Activated CD8-positive, alpha-beta memory T cell treated with anti-CD3 and anti-CD28 coated beads, Interleukin-2, amount 50 U/mL, for 24 hours (primary cell): ENCODE data around the gene AP2A2.

Source experiments
- DNase-seq: peaks from one replicate; pipeline ENCODE4 v3.0.0-alpha.2; 2020; ENCODE audit errors: extremely low read depth

AP2A2 gene

GRCh38 chr11:1029654-1030053 lies 104.0 kb downstream of the AP2A2 start:
- no peak for DNase-seq

GRCh38 chr11:1030086-1030485 lies 104.4 kb downstream of the AP2A2 start:
- no peak for DNase-seq

GRCh38 chr11:1030556-1030955 lies 104.9 kb downstream of the AP2A2 start:
- DNase-seq, result no peak

- DNase-seq, result no peak
These were observed 105.6 kb downstream of the AP2A2 start for GRCh38 chr11:1031121-1031899.

GRCh38 chr11:1032310-1032891 lies 106.7 kb downstream of the AP2A2 start:
- no peak for DNase-seq

- no peak for DNase-seq
These were observed 107.5 kb downstream of the AP2A2 start for GRCh38 chr11:1033016-1033798.

- no peak for DNase-seq
These were observed 108.3 kb downstream of the AP2A2 start for GRCh38 chr11:1034001-1034400.

GRCh38 chr11:1034456-1035295 lies 109.0 kb downstream of the AP2A2 start:
- DNase-seq, result no peak

- no peak for DNase-seq
These were observed 110.1 kb downstream of the AP2A2 start for GRCh38 chr11:1035577-1036283.

- no peak for DNase-seq
These were observed 110.7 kb downstream of the AP2A2 start, which contains the start of gene MUC6 for GRCh38 chr11:1036303-1036923. Gene MUC6 (minus strand): TSS chr11:1036718. CDS start chr11:1036655, 63 bp downstream.

GRCh38 chr11:1036931-1037330 lies 111.3 kb downstream of the AP2A2 start:
- no peak for DNase-seq

- DNase-seq, result no peak
These were observed 111.9 kb downstream of the AP2A2 start for GRCh38 chr11:1037506-1038055.

GRCh38 chr11:1038361-1038760 lies 112.7 kb downstream of the AP2A2 start:
- DNase-seq, result no peak

- DNase-seq, result no peak
These were observed 113.3 kb downstream of the AP2A2 start for GRCh38 chr11:1038921-1039320.

GRCh38 chr11:1039481-1040427 lies 114.1 kb downstream of the AP2A2 start:
- no peak for DNase-seq

GRCh38 chr11:1040428-1041148 lies 114.9 kb downstream of the AP2A2 start:
- DNase-seq, result no peak

GRCh38 chr11:1041149-1041467 lies 115.4 kb downstream of the AP2A2 start:
- DNase-seq, result no peak

GRCh38 chr11:1041471-1041870 lies 115.8 kb downstream of the AP2A2 start:
- no peak for DNase-seq
